Liver (tissue), 9 donors: ENCODE results near the gene HACD2. TPM values are rescaled to one million over a fixed set of nuclear protein-coding genes. Genes with fewer than 3 reads are reported as not detected.
A peak's percentile ranks its signal among the peaks of the same experiment; 100 is the strongest.

ENCODE experiments used
- DNase-seq: peaks from one replicate; pipeline ENCODE4 v3.0.0-alpha.2; 2017; ENCODE audit warnings: low spot score
- H3K27ac ChIP-seq, 2 donors: one replicate each; pipeline ENCODE4 v1.7.0; 2013; ENCODE audit warnings: inconsistent platforms in 2 of 2, low read length in 2 of 2, control low read depth in 1 of 2, low read depth in 1 of 2, mild to moderate bottlenecking in 1 of 2
- H3K27me3 ChIP-seq, 4 donors: one replicate each; pipeline versions ENCODE4 v1.6.1 to v1.7.0; 2013; ENCODE audit warnings: low read length in 3 of 4, inconsistent platforms in 1 of 4, mild to moderate bottlenecking in 1 of 4, moderate library complexity in 1 of 4; ENCODE audit not compliant: control insufficient read depth in 4 of 4, insufficient read depth in 4 of 4
- H3K36me3 ChIP-seq, 4 donors: one replicate each; pipeline versions ENCODE4 v1.6.1 to v1.7.0; 2013; ENCODE audit warnings: low read length in 3 of 4, mild to moderate bottlenecking in 3 of 4, low read depth in 1 of 4, moderate library complexity in 1 of 4; ENCODE audit not compliant: control insufficient read depth in 4 of 4, insufficient read depth in 3 of 4
- H3K4me1 ChIP-seq, 4 donors: one replicate each; pipeline versions ENCODE4 v1.6.1 to v1.7.0; 2013; ENCODE audit warnings: low read length in 3 of 4, mild to moderate bottlenecking in 3 of 4, moderate library complexity in 1 of 4; ENCODE audit not compliant: control insufficient read depth in 4 of 4, insufficient read depth in 4 of 4
- H3K4me3 ChIP-seq, 3 donors: one replicate each; pipeline versions ENCODE4 v1.6.1 to v1.7.0; 2013; ENCODE audit warnings: low read length in 3 of 3, control low read depth in 1 of 3, low read depth in 1 of 3, mild to moderate bottlenecking in 1 of 3
- H3K9ac ChIP-seq, 2 donors: one replicate each; pipeline ENCODE4 v1.7.0; 2013; ENCODE audit warnings: low read length in 2 of 2, mild to moderate bottlenecking in 2 of 2, moderate library complexity in 2 of 2, control low read depth in 1 of 2, low read depth in 1 of 2
- H3K9me3 ChIP-seq, 4 donors: one replicate each; pipeline versions ENCODE4 v1.6.1 to v1.7.0; 2013; ENCODE audit warnings: low read length in 3 of 4; ENCODE audit not compliant: control insufficient read depth in 4 of 4
- EGR1 ChIP-seq, 2 donors: IDR thresholded peaks; 2 replicates each; pipeline ENCODE4 v1.6.1; 2016 to 2018; ENCODE audit warnings: antibody characterized with exemption in 2 of 2, low read depth in 2 of 2
- FOXA1 ChIP-seq: IDR thresholded peaks from 2 replicates; pipeline ENCODE4 v1.6.1; 2016; ENCODE audit warnings: antibody characterized with exemption
- FOXA2 ChIP-seq: IDR thresholded peaks from 2 replicates; pipeline ENCODE4 v1.6.1; 2016; ENCODE audit warnings: antibody characterized with exemption
- GABPA ChIP-seq, 2 donors: IDR thresholded peaks in 1 of 2; conservative IDR thresholded peaks in 1 of 2; 2 replicates each; pipeline ENCODE4 v1.6.1; 2016; ENCODE audit warnings: antibody characterized with exemption in 2 of 2, mild to moderate bottlenecking in 1 of 2, moderate library complexity in 1 of 2
- HNF4A ChIP-seq, 2 donors: conservative IDR thresholded peaks; 2 replicates each; pipeline ENCODE4 v1.6.1; 2016; ENCODE audit warnings: antibody characterized with exemption in 2 of 2, mild to moderate bottlenecking in 2 of 2
- HNF4G ChIP-seq: IDR thresholded peaks from 2 replicates; pipeline ENCODE4 v1.6.1; 2016; ENCODE audit warnings: antibody characterized with exemption
- JUND ChIP-seq, 2 donors: IDR thresholded peaks; 2 replicates each; pipeline ENCODE4 v1.6.1; 2016; ENCODE audit warnings: antibody characterized with exemption in 2 of 2
- NR2F2 ChIP-seq: IDR thresholded peaks from 2 replicates; pipeline ENCODE4 v1.6.1; 2016; ENCODE audit warnings: antibody characterized with exemption
- RAD21 ChIP-seq, 2 donors: IDR thresholded peaks; 2 replicates each; pipeline ENCODE4 v1.6.1; 2016; ENCODE audit warnings: antibody characterized with exemption in 2 of 2, mild to moderate bottlenecking in 2 of 2
- RXRA ChIP-seq, 2 donors: IDR thresholded peaks; 2 replicates each; pipeline ENCODE4 v1.6.1; 2017 to 2018; ENCODE audit warnings: antibody characterized with exemption in 2 of 2, mild to moderate bottlenecking in 1 of 2
- SP1 ChIP-seq: IDR thresholded peaks from 2 replicates; pipeline ENCODE4 v1.6.1; 2018; ENCODE audit warnings: antibody characterized with exemption, mild to moderate bottlenecking
- TAF1 ChIP-seq: conservative IDR thresholded peaks from 2 replicates; pipeline ENCODE4 v1.6.1; 2016; ENCODE audit warnings: antibody characterized with exemption, mild to moderate bottlenecking
- YY1 ChIP-seq: IDR thresholded peaks from 2 replicates; pipeline ENCODE4 v1.6.1; 2016; ENCODE audit warnings: antibody characterized with exemption, mild to moderate bottlenecking
- WGBS: extraction: QIAGEN DNeasy Blood & Tissue Kit; methylation state at CpG from one replicate; pipeline ENCODE4 v1.1.7; 2013; 5-methylcytosine and 5-hydroxymethylcytosine counted together
- polyA plus RNA-seq, 2 donors: library from polyadenylated mRNA; stranded (reverse) in 1 of 2; unstranded in 1 of 2; fragments of 200-250 nt in 1 of 2; fragments of >200 nt in 1 of 2; fragmentation: Nextera tagmentation in 1 of 2; extraction: Ambion mirVana in 1 of 2; gene quantifications; one replicate each; pipeline versions ENCODE4 v1.2.1 to v1.2.3, GENCODE V29; 2013 to 2015
- total RNA-seq, 2 donors: library from RNA; depleted of rRNA; stranded (reverse); fragments of >200 nt; gene quantifications; one replicate each; pipeline ENCODE4 v1.2.3, GENCODE V29; 2014
- TF ChIP-seq, protein P1 (sequence below): fragments of 150-350 bp; IDR thresholded peaks from 2 replicates; pipeline ENCODE4 v1.5.1; 2017; ENCODE audit warnings: improper control_type of control experiment, low read depth, low read length; ENCODE audit not compliant: missing input control
- TF ChIP-seq, protein P2 (sequence below): IDR thresholded peaks from 2 replicates; pipeline ENCODE4 v1.6.1; 2016; ENCODE audit warnings: antibody characterized with exemption
- TF ChIP-seq, protein P3 (sequence below): IDR thresholded peaks from 2 replicates; pipeline ENCODE4 v1.6.1; 2016; ENCODE audit warnings: antibody characterized with exemption
- TF ChIP-seq, protein P4 (sequence below): IDR thresholded peaks from 2 replicates; pipeline ENCODE4 v1.6.1; 2016; ENCODE audit warnings: antibody characterized with exemption
- donor health status: healthy.
- donor health status: healthy.
- donor health status: healthy.
- donor health status: healthy.
- donor health status: healthy.

HACD2 gene
- total and polyA plus RNA-seq, 4 donors = 14.8 to 45.2 (median 25.2) TPM

DNA sequence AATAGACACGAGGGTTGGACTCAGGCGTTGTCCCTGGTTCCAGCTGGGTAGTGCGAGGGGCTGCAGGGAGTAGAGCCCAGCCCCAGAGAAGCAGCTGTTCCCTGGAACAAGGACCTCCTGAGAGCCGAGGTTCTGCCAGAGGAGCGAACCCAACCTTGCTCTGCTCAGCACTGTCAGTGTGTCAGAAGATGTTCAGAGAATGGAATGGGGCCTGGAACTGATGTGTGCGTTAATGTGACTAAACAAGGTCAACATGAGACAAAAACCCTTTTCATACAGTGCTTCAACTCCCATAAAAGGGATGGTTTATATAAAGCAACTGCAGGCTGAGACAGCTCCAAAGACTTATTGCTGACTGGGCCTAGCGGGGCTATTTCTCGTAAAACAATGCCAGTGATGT, 35.5 kb upstream of the HACD2 start:
- Histone ChIP-seq H3K27me3 (no peaks in the 10 kb centered on the region), H3K4me1 (peaks cover 0 to 23% (median 11%) of the 10 kb centered on the region in 4 donors), H3K9ac (no peak overlapping the region), H3K4me3 (no peak overlapping the region), H3K9me3 (no peaks in the 10 kb centered on the region), H3K36me3 (peaks cover 0 to 23% (median 17%) of the 10 kb centered on the region in 4 donors), H3K27ac (peak overlapping the region; percentile 35 to 40)
- no peak for DNase-seq
- WGBS = 90% methylated on average over 8 of the region's 8 CpGs
- TF ChIP-seq SP1 (peak; percentile 11), RAD21 (IDR thresholded peaks at IDR 0.05) (no peak), NR2F2 (no peak), RXRA (IDR thresholded peaks at IDR 0.05) (peak in 1 of 2 donors; percentile 36), YY1 (no peak), EGR1 (IDR thresholded peaks at IDR 0.05; ENCODE audit: low read depth in 2 of 2) (no peak), JUND (IDR thresholded peaks at IDR 0.05) (no peak)
- TF ChIP-seq, protein P1, sequence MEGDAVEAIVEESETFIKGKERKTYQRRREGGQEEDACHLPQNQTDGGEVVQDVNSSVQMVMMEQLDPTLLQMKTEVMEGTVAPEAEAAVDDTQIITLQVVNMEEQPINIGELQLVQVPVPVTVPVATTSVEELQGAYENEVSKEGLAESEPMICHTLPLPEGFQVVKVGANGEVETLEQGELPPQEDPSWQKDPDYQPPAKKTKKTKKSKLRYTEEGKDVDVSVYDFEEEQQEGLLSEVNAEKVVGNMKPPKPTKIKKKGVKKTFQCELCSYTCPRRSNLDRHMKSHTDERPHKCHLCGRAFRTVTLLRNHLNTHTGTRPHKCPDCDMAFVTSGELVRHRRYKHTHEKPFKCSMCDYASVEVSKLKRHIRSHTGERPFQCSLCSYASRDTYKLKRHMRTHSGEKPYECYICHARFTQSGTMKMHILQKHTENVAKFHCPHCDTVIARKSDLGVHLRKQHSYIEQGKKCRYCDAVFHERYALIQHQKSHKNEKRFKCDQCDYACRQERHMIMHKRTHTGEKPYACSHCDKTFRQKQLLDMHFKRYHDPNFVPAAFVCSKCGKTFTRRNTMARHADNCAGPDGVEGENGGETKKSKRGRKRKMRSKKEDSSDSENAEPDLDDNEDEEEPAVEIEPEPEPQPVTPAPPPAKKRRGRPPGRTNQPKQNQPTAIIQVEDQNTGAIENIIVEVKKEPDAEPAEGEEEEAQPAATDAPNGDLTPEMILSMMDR = no peak
- TF ChIP-seq, protein P2, sequence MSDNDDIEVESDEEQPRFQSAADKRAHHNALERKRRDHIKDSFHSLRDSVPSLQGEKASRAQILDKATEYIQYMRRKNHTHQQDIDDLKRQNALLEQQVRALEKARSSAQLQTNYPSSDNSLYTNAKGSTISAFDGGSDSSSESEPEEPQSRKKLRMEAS = no peak

DNA sequence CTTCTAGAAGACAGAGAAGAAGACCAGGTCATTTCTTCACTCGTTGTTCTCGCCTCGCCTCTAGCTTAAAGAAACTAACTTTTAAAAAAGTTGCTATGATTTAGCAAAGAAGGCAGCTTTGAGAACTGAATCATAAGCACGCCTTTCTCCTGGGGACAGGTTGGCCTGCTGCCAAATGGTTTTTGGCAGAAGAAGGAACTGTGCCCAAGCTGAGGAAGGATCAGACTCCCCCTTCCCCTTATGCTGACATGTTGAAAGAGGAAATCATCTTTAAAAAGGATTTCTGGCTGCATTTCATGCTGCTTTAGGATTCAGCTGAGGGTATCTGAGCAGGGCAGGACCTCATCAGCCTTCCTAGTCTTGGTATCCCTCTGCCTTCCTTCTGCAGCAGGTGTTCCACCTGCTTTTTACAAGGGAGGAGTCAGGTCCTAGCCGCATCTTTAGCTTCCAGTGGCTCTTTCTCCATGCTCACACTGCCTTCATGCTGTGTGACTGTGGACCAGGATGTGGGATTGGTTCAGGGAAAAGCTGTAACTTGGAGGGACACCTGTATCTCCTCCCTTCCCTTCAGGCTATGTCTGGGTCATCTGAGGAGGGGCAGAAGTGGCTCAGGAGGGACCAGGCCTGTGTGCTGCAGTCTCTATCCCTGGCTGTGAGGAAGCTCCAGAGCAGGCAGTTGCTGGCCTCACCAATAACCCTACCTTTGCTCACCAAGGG, 34.1 kb upstream of the HACD2 start:
- no peak overlapping the region for H3K4me3 ChIP-seq

More for the DNA sequence above, 34.1 kb upstream of the HACD2 start:
- H3K27me3 ChIP-seq = no peaks in the 10 kb centered on the region
- no peaks in the 10 kb centered on the region for H3K9me3 ChIP-seq
- H3K4me1 ChIP-seq = peaks cover 0 to 31% (median 16%) of the 10 kb centered on the region in 4 donors
- no peak overlapping the region for H3K9ac ChIP-seq
- DNase-seq = no peak
- 67% methylated on average over 5 of the region's 5 CpGs for WGBS
- H3K36me3 ChIP-seq = peaks cover 0 to 14% (median 12%) of the 10 kb centered on the region in 4 donors
- TF ChIP-seq TAF1 (no peak), GABPA (IDR thresholded peaks at IDR 0.05 in 1 of 2, conservative IDR thresholded peaks at IDR 0.05 in 1 of 2) (no peak), FOXA2 (no peak), RAD21 (IDR thresholded peaks at IDR 0.05) (no peak), JUND (IDR thresholded peaks at IDR 0.05) (no peak), RXRA (IDR thresholded peaks at IDR 0.05) (no peak), SP1 (no peak), NR2F2 (no peak), EGR1 (IDR thresholded peaks at IDR 0.05; ENCODE audit: low read depth in 2 of 2) (no peak), HNF4A (conservative IDR thresholded peaks at IDR 0.05) (no peak), HNF4G (no peak), FOXA1 (no peak)
- TF ChIP-seq, protein P1 = no peak
- TF ChIP-seq, protein P2 = no peak
- TF ChIP-seq, protein P3, sequence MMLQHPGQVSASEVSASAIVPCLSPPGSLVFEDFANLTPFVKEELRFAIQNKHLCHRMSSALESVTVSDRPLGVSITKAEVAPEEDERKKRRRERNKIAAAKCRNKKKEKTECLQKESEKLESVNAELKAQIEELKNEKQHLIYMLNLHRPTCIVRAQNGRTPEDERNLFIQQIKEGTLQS = no peak
- TF ChIP-seq, protein P4, sequence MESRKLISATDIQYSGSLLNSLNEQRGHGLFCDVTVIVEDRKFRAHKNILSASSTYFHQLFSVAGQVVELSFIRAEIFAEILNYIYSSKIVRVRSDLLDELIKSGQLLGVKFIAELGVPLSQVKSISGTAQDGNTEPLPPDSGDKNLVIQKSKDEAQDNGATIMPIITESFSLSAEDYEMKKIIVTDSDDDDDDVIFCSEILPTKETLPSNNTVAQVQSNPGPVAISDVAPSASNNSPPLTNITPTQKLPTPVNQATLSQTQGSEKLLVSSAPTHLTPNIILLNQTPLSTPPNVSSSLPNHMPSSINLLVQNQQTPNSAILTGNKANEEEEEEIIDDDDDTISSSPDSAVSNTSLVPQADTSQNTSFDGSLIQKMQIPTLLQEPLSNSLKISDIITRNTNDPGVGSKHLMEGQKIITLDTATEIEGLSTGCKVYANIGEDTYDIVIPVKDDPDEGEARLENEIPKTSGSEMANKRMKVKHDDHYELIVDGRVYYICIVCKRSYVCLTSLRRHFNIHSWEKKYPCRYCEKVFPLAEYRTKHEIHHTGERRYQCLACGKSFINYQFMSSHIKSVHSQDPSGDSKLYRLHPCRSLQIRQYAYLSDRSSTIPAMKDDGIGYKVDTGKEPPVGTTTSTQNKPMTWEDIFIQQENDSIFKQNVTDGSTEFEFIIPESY = no peak
- H3K27ac ChIP-seq = no peak overlapping the region
